ENCODE data around the gene AMMECR1. TPM values are rescaled to one million over a fixed set of nuclear protein-coding genes. Genes with fewer than 3 reads are reported as not detected.
"Not testable (repeated sequence)": the region's sequence is repeated elsewhere in the genome, so short reads cannot be mapped to it uniquely, and the experiment has no call there.

AMMECR1 gene
- total RNA-seq, 2 experiments from 2014 or later = 7.8 to 7.9 TPM

GRCh38 chrX:110241816-110242215, 76.1 kb downstream of the AMMECR1 start:
- no peak for ATAC-seq (ENCODE audit: poor library complexity)
- Mint-ChIP-seq H3K4me3 (no peak overlapping the region), H3K36me3 (ENCODE audit: low read depth) (peaks cover 68% of the 10 kb centered on the region), H3K27ac (peak overlapping the region; percentile 77), H3K4me1 (ENCODE audit: low read depth) (peaks cover 70% of the 10 kb centered on the region), H3K9me3 (peaks cover 2% of the 10 kb centered on the region), H3K27me3 (no peaks in the 10 kb centered on the region)
- no peaks in the 10 kb centered on the region for H3K27me3 ChIP-seq (ENCODE audit: control insufficient read depth in 1 of 2, insufficient read depth in 2 of 2, low read length in 2 of 2)
- no peak for TF ChIP-seq CTCF (IDR thresholded peaks at IDR 0.05)
- POLR2A ChIA-PET = interaction anchor here (2.3 kb wide), 1 partner anchor 12 kb away, joined by 10 read pairs; no protein-coding TSS in a partner anchor
- CTCF ChIA-PET = no interaction called here
- peaks cover 13% of the 10 kb centered on the region for H3K4me1 ChIP-seq (ENCODE audit: insufficient read depth, low read length)
- no peak for DNase-seq
- no peaks in the 10 kb centered on the region for H3K36me3 ChIP-seq (ENCODE audit: insufficient read depth, low read length)
- no peaks in the 10 kb centered on the region for H3K9me3 ChIP-seq (ENCODE audit: control insufficient read depth in 1 of 2, insufficient read depth in 1 of 2, low read length in 2 of 2)
- intact Hi-C loops (cut with DNase I, micrococcal nuclease) = no loop called here
- no peak overlapping the region for H3K4me3 ChIP-seq (ENCODE audit: low read length)
- H3K27ac ChIP-seq (ENCODE audit: low read depth in 1 of 2, low read length in 2 of 2) = no peak overlapping the region

- intact Hi-C loops (cut with DNase I, micrococcal nuclease) = loop anchor here in 1 of 2 experiments (5.0 kb wide), 1 partner anchor 41 kb away; no protein-coding TSS in a partner anchor
- Mint-ChIP-seq H3K27ac (peak overlapping the region; percentile 86), H3K36me3 (ENCODE audit: low read depth) (peaks cover 78% of the 10 kb centered on the region), H3K4me1 (ENCODE audit: low read depth) (peaks cover 48% of the 10 kb centered on the region), H3K4me3 (peak overlapping the region; percentile 30)
- H3K9me3 ChIP-seq (ENCODE audit: control insufficient read depth in 1 of 2, insufficient read depth in 1 of 2, low read length in 2 of 2); H3K4me3 ChIP-seq (ENCODE audit: low read length); H3K27me3 ChIP-seq (ENCODE audit: control insufficient read depth in 1 of 2, insufficient read depth in 2 of 2, low read length in 2 of 2); H3K27me3 Mint-ChIP-seq; H3K9me3 Mint-ChIP-seq; H3K36me3 ChIP-seq (ENCODE audit: insufficient read depth, low read length): not testable (repeated sequence)
- POLR2A ChIA-PET = interaction anchor here (1.0 to 1.9 kb wide), 5 partner anchors 9 to 80 kb away, joined by 3 to 18 read pairs (median 4); partner anchors contain the start of gene AMMECR1
- Histone ChIP-seq H3K4me1 (ENCODE audit: insufficient read depth, low read length) (peaks cover 11% of the 10 kb centered on the region), H3K27ac (ENCODE audit: low read depth in 1 of 2, low read length in 2 of 2) (peak overlapping the region; percentile 7 to 25)
- ATAC-seq (ENCODE audit: poor library complexity) = peak; percentile 68
- DNase-seq = peak; percentile 20 to 76 (median 44)
- CTCF ChIA-PET = interaction anchor here (1.1 to 1.3 kb wide), 2 partner anchors 8 to 12 kb away, joined by 3 to 5 read pairs; no protein-coding TSS in a partner anchor
Measured at GRCh38 chrX:110238259-110238658, 79.6 kb downstream of the AMMECR1 start.

GRCh38 chrX:110231485-110231884, 86.4 kb downstream of the AMMECR1 start:
- H3K4me3 Mint-ChIP-seq; H3K9me3 Mint-ChIP-seq; H3K9me3 ChIP-seq (ENCODE audit: control insufficient read depth in 1 of 2, insufficient read depth in 1 of 2, low read length in 2 of 2); H3K4me3 ChIP-seq (ENCODE audit: low read length); intact Hi-C loops (cut with DNase I, micrococcal nuclease); H3K27me3 ChIP-seq (ENCODE audit: control insufficient read depth in 1 of 2, insufficient read depth in 2 of 2, low read length in 2 of 2); POLR2A ChIA-PET; DNase-seq; H3K36me3 ChIP-seq (ENCODE audit: insufficient read depth, low read length); CTCF ChIA-PET; H3K27me3 Mint-ChIP-seq; ATAC-seq (ENCODE audit: poor library complexity); H3K27ac ChIP-seq (ENCODE audit: low read depth in 1 of 2, low read length in 2 of 2): not testable (repeated sequence)
- Mint-ChIP-seq H3K27ac (peak overlapping the region; percentile 42), H3K4me1 (ENCODE audit: low read depth) (peaks cover 47% of the 10 kb centered on the region), H3K36me3 (ENCODE audit: low read depth) (peaks cover 59% of the 10 kb centered on the region)
- H3K4me1 ChIP-seq (ENCODE audit: insufficient read depth, low read length) = peaks cover 14% of the 10 kb centered on the region

GRCh38 chrX:110229497-110230111, 88.3 kb downstream of the AMMECR1 start:
- Mint-ChIP-seq H3K4me3 (peak overlapping the region; percentile 86), H3K4me1 (ENCODE audit: low read depth) (peaks cover 46% of the 10 kb centered on the region), H3K36me3 (ENCODE audit: low read depth) (peaks cover 50% of the 10 kb centered on the region), H3K27ac (peak overlapping the region; percentile 93)
- peak overlapping the region; percentile 29 to 48 for H3K27ac ChIP-seq (ENCODE audit: low read depth in 1 of 2, low read length in 2 of 2)
- H3K27me3 Mint-ChIP-seq; CTCF ChIA-PET; H3K27me3 ChIP-seq (ENCODE audit: control insufficient read depth in 1 of 2, insufficient read depth in 2 of 2, low read length in 2 of 2); H3K9me3 ChIP-seq (ENCODE audit: control insufficient read depth in 1 of 2, insufficient read depth in 1 of 2, low read length in 2 of 2); H3K36me3 ChIP-seq (ENCODE audit: insufficient read depth, low read length); H3K9me3 Mint-ChIP-seq: not testable (repeated sequence)
- POLR2A ChIA-PET = interaction anchor here (0.8 to 3.0 kb wide), 11 partner anchors 9 to 88 kb away, joined by 3 to 32 read pairs (median 4); partner anchors contain the start of gene AMMECR1
- DNase-seq (peak; percentile 68 to 88 (median 79)), ATAC-seq (ENCODE audit: poor library complexity) (peak; percentile 61)
- intact Hi-C loops (cut with DNase I, micrococcal nuclease) = loop anchor here (5.0 to 10.0 kb wide), 2 partner anchors 83 to 85 kb away; partner anchors contain the start of gene AMMECR1 (in 1 of the 2)
- H3K4me3 ChIP-seq (ENCODE audit: low read length) = peak overlapping the region; percentile 57
- peaks cover 14% of the 10 kb centered on the region for H3K4me1 ChIP-seq (ENCODE audit: insufficient read depth, low read length)

Data from CD4-positive, alpha-beta T cell (primary cell).